Activated T-helper 1 cell treated with anti-CD3 and anti-CD28 coated beads, Interleukin-12 subunit alpha, Interleukin-12 subunit beta, Interleukin-2, Interleukin-4 antibody, amounts not matched to agents 30 ng/mL and 10 ng/mL and 1 ng/mL, durations not matched to agents 14 hours and 24 hours and 36 hours (primary cell): ENCODE measurements around the gene CCDC57. TPM values are rescaled to one million over a fixed set of nuclear protein-coding genes. Genes with fewer than 3 reads are reported as not detected.
A peak's percentile ranks its signal among the peaks of the same experiment; 100 is the strongest.

Source experiments
- DNase-seq: peaks from one replicate; pipeline ENCODE4 v3.0.0; 2021; ENCODE audit warnings: low spot score
- H3K27ac Mint-ChIP-seq: one replicate; pipeline ENCODE4 v1.8.0; 2021; ENCODE audit warnings: mild to moderate bottlenecking, mixed read lengths
- H3K27me3 Mint-ChIP-seq: one replicate; pipeline ENCODE4 v1.8.0; 2022; ENCODE audit warnings: mild to moderate bottlenecking, moderate library complexity, mixed read lengths; ENCODE audit not compliant: insufficient read depth
- H3K36me3 Mint-ChIP-seq: one replicate; pipeline ENCODE4 v1.8.0; 2021; ENCODE audit warnings: low read depth, mixed read lengths
- H3K4me1 Mint-ChIP-seq: one replicate; pipeline ENCODE4 v1.8.0; 2021; ENCODE audit warnings: low read depth, mixed read lengths
- H3K4me3 Mint-ChIP-seq: one replicate; pipeline ENCODE4 v1.8.0; 2021; ENCODE audit warnings: mild to moderate bottlenecking, moderate library complexity, mixed read lengths
- H3K9me3 Mint-ChIP-seq: one replicate; pipeline ENCODE4 v1.8.0; 2021; ENCODE audit warnings: mixed read lengths
- intact Hi-C: fragments of 100-400 bp; cut with micrococcal nuclease; formaldehyde crosslinking; loops from one replicate; pipeline ENCODE4 v1.15.1; 2024
- total RNA-seq: library from RNA; stranded (reverse); gene quantifications from 2 replicates; pipeline ENCODE4 v1.2.3, GENCODE V29; 2022

CCDC57 gene
- total RNA-seq, 1 donor from 2014 or later = 60.8 TPM

DNA sequence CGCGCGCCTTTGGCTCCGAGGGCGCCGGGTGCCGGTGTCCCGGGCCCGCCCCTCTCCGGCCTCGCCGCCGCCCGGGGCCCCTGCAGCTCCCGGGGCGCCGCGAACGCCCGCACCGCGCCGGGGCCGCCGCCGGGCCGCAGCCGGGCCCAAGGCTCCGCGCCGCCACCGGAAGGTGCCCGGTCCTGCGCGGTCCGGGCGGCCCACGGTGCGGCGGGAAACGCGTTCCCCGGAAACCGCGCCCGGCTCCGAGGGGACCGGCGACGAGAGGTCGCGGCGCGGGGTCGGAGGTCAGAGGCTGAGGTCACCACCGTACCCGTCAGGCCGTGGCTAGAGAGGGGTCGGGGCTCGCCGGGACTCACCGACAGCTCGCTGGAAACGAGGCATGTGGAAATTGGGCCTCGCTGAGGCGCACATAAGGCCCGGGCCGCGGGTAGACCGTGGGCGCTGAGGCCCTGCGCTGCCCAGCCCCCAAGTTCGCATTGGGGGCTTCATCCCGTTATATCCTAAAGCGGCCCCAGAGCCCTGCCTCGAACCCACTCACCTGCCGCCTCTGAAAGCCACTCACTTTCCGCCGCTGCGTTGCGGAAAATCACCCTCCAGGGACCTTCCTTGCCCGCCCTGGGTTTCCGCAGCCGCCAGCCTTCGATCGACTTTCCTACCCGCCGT lies 146.9 kb downstream of the CCDC57 start, which contains the start of gene DUS1L:
Gene DUS1L, minus strand, starts transcription at position 167 of the 666 bp plus-strand sequence. CDS start 745 bp downstream, outside the sequence.
- Mint-ChIP-seq H3K9me3 (no peaks in the 10 kb centered on the region), H3K27me3 (no peaks in the 10 kb centered on the region), H3K4me3 (peak within 1 kb of the TSS; percentile 86), H3K36me3 (peaks cover 4% of the 10 kb centered on the region), H3K4me1 (no peaks in the 10 kb centered on the region), H3K27ac (peak within 1 kb of the TSS; percentile 83)
- intact Hi-C loops = loop anchor here (1.0 to 5.0 kb wide), 2 partner anchors 14 to 43 kb away; partner anchors contain the start of genes CENPX, GPS1, LRRC45 and RFNG
- peak; percentile 71 for DNase-seq

DNA sequence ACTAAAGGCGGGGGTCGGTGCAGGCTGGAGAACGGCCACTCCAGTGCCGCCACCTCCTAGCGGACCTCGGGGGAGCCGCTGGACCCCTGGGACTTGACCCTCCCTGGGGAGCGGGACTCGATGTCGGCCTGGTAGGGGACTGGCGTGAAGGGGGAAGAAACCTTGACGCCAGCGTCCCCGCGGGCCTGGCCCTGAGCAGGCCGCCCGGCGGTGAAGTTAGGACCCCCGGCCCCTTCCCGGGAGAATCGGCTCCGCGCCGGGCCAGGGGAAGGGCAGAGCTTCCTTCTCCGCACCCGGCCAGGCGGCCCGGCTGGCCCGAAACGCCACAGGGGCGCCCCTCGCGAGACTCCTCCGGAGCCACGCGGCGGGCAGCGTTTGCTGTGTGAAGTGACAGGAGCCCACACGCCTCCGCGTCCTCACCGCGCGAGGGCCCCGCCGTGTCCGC lies 147.4 kb downstream of the CCDC57 start:
- H3K27me3 Mint-ChIP-seq = no peaks in the 10 kb centered on the region
- DNase-seq = peak; percentile 18
- H3K9me3 Mint-ChIP-seq = no peaks in the 10 kb centered on the region
- no peak overlapping the region for H3K27ac Mint-ChIP-seq
- no peaks in the 10 kb centered on the region for H3K4me1 Mint-ChIP-seq
- peaks cover 4% of the 10 kb centered on the region for H3K36me3 Mint-ChIP-seq
- intact Hi-C loops = loop anchor here (5.0 kb wide), 1 partner anchor 43 kb away; the partner anchor contains the start of genes CENPX and LRRC45
- peak overlapping the region; percentile 77 for H3K4me3 Mint-ChIP-seq

DNA sequence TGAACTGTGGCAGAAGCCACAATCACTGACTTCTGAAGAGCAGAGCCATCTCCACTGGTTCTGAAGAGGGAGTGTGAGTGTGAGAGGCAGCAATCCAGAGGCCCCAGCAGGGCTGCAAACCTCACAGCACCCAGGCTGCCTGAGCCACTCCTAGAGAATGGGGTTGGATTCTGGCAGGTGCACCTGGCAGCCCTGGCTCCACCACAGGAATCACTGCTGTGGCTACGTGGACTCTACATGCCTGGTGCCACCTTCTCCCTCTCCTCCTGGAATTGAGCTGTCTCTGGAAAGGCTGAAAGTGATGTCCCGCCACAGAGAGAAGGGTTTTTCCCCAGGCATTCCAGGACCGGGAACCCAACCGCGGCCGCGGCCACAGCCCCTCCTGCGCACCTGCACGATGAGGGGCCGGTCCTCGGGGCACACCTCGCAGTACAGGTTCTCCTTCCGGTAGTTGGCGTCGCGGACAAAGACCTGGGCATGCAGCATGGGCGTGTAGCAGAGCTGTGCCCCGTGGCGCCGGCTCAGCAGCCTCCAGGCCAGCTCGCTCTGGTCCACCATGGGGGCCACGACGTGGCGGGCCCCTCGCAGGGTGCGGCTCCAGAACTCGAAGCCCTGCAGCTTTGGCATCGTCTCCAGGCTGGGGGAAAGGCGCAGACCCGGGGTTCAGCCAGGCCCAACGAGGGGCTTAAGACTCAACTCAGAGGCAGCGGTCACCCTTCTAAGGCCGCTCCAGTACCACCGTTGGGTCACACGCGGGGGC lies 148.0 kb downstream of the CCDC57 start:
- peak overlapping the region; percentile 40 for H3K27ac Mint-ChIP-seq
- peak overlapping the region; percentile 77 for H3K4me3 Mint-ChIP-seq
- H3K36me3 Mint-ChIP-seq = peaks cover 6% of the 10 kb centered on the region
- H3K27me3 Mint-ChIP-seq = no peaks in the 10 kb centered on the region
- H3K4me1 Mint-ChIP-seq = no peaks in the 10 kb centered on the region
- no peaks in the 10 kb centered on the region for H3K9me3 Mint-ChIP-seq
- intact Hi-C loops = loop anchor here (5.0 kb wide), 1 partner anchor 42 kb away; the partner anchor contains the start of genes CENPX and LRRC45
- DNase-seq = no peak

DNA sequence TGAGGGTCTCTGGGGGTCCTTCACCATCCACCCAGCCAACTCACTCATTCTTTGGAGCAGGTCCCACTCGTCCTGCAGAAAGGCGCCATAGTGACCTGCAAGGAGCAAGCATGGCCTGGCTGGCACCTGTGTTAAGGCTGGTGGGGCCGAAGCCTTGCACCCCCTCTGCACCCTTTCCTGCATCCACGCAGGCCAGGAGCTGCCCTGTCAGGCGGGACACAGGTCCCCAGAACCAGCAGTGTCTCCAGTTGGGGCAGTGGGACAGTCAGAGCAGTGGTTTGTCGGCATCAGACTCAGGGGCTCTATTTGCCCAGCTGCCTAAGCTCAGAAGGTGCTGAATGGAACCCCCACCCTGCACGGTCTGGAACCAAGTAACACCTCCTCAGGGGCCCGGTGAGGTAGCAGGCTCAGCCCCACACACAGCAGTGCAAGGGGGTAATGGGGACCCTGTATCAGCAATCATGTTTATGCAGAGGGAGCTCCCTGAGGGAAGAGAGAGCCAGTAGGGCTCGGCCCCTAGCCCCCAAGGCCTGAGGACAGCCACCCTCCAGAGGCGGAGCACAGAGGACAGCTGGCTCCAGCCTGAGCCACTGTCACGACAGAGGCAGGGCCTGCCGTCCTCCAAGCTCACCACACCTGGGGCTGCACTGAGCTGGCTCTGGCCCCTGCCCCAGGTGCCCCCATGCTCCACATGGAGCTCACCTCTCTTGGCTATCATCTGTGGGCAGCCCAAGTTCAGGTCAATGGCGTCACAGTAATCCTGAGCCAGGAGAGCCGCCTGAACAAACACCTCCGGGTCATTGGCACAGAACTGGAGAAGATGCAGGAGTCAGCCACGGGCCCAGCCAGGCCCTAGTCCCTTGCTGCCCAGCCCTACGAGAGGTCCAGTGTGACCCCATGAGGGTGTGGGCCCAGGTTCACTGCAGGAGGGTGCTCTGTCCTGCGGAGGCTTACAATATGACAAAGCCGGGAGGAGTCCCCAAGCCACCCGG lies 148.9 kb downstream of the CCDC57 start:
- Mint-ChIP-seq H3K4me3 (peak overlapping the region; percentile 77), H3K36me3 (peaks cover 6% of the 10 kb centered on the region), H3K9me3 (no peaks in the 10 kb centered on the region), H3K4me1 (no peaks in the 10 kb centered on the region), H3K27ac (no peak overlapping the region), H3K27me3 (no peaks in the 10 kb centered on the region)
- intact Hi-C loops = no loop called here
- DNase-seq = no peak

DNA sequence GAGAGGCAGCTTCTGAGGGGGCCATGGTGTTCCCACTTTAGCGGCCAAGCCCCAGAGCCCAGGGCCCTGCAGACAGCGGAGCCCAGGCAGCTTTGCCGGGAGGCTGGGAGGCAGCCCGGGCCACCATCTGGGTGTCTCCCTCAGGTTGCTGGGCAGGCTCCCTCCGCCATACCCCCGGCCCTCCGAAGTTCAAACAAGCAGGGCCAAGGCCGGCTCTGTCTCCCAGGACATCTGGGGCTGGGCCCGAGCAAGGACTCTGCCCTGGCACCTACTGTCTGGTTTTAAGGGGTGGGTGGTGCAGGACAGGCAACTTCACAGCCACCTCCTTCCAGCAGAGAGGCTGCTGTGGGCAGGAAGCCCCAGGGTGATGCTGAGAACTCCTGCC lies 149.7 kb downstream of the CCDC57 start:
- H3K27me3 Mint-ChIP-seq = no peaks in the 10 kb centered on the region
- no peak overlapping the region for H3K4me3 Mint-ChIP-seq
- no peak for DNase-seq
- H3K27ac Mint-ChIP-seq = no peak overlapping the region
- H3K9me3 Mint-ChIP-seq = no peaks in the 10 kb centered on the region
- peaks cover 6% of the 10 kb centered on the region for H3K36me3 Mint-ChIP-seq
- no peaks in the 10 kb centered on the region for H3K4me1 Mint-ChIP-seq
- intact Hi-C loops = no loop called here

DNA sequence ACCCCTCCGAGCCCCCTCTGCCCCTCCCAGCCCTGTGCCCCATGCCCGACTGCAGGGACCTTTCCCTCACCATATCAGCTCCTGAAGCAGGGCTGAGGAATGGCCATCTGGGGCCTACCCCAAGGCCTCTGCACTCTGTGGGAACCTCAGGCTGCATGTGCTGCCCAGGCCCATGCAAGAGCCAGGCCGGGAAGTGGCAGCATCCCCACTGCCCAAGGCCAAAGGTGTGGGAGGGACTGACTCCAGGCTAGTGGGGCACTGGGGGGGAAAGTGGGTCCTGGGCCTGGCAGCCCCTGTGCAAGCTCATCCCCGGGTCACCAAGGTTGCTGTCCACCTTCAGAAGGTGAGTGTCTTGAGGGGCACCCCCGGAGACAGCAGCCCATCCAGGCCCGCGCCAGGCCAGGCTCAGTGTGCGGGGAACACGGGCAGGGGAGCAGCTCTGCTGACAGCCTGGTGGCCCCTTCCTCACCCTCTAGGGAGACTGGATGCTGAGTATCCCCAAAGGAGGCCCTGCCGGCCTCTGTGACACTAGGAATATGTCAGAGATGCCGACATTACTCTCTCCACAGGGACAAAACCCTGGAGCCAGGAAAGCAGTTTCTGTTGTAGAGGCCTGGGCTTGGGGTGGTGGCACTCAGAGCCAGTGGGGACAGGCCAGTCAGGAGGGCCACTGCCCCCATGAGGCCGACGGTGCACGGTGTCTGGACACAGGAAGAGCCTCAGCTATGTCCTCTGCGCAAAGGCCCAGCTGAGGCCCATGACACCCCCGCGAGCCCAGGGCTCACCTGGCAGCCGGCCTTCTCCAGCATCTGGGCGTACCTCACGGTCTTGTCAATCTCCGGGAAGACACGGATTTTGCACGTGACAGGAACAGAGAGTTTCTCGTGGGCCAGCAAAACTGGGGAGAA lies 150.3 kb downstream of the CCDC57 start:
- Mint-ChIP-seq H3K9me3 (no peaks in the 10 kb centered on the region), H3K27me3 (no peaks in the 10 kb centered on the region), H3K4me3 (peak overlapping the region; percentile 42), H3K36me3 (peaks cover 6% of the 10 kb centered on the region), H3K4me1 (no peaks in the 10 kb centered on the region), H3K27ac (no peak overlapping the region)
- DNase-seq = no peak
- intact Hi-C loops = no loop called here

DNA sequence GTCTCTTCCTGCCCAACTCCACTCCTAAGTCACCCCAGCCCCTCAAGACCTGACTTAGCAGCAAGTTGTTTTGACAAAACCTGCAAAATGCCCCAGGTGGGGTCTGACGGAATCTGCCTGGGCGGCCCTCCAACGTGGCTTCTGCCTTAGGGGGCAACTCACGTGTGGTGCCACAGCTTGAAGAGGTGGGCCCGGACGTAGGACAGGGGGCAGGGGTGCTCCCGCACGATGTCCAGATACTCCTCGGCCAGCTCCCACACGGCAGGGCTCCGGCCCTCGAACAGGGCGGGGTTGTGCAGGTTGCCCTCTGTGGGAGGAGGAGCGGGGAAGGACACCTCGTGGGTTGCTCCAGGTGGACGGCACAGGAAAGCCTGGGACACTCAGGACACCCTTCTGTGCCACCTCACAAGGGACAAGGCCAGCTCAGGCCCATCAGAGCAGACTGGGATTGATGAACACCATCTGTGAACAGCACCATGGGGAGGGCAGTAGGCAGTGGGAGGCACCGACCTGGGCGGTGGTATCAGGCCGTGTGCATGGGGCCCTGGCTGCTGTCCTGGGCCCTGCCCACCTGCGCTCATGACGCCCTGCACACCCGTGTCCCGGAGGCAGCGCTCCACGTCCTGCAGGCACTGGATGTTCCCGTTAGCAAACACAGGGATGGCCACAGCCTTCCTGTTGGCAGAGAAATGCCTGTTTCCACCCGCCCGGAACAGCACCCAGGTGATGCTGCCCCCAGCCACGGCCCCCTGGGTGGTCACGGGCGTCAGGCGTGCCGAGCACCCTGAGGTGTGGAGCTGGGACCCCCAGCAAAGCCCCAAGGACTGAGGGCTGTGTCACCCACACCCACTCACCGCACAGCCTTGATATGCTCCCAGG lies 151.4 kb downstream of the CCDC57 start:
- Mint-ChIP-seq H3K9me3 (no peaks in the 10 kb centered on the region), H3K27me3 (no peaks in the 10 kb centered on the region), H3K27ac (no peak overlapping the region), H3K4me3 (no peak overlapping the region), H3K4me1 (no peaks in the 10 kb centered on the region), H3K36me3 (peaks cover 6% of the 10 kb centered on the region)
- DNase-seq = no peak
- intact Hi-C loops = no loop called here

DNA sequence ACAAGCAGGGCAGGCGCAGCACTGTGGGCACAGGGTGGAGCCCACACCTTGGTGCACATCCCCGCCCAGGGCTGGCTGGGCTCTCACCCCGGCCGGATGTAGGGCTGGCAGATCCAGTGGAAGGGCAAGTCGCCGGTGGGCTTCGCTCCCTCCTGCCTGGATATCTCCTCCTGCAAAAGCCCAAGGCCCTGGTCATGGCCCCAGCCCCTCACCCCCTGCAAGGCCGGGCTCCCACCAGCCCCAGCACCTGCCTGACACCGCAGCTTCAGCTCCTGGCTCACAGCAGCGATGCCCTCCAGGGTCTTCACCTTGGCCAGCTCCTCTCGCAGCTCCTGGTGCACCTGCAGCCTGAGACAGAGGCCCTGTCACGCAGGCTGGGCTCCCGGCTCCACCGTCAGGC lies 152.0 kb downstream of the CCDC57 start:
- Mint-ChIP-seq H3K27ac (no peak overlapping the region), H3K9me3 (no peaks in the 10 kb centered on the region), H3K36me3 (peaks cover 3% of the 10 kb centered on the region), H3K4me3 (no peak overlapping the region), H3K4me1 (no peaks in the 10 kb centered on the region), H3K27me3 (no peaks in the 10 kb centered on the region)
- intact Hi-C loops = no loop called here
- no peak for DNase-seq

DNA sequence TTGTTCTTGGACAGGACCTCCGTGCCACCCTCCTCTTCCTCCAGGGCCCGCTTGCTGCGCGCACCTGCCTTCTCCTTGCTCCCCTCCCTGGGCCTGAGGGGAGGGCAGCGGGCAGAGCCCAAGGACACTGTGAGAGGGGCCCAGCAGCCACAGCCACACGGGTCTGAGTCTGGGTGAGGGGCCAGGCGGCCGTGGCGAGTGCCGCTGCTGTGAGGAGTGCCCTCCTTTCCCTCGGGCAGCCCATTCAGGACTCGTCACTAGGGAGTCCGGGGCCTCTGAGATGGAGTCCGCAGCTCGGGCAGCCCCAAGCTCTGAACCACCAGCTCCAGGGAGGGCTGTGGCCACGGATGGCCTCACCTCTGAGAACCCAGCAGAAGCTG lies 152.7 kb downstream of the CCDC57 start:
- intact Hi-C loops = no loop called here
- H3K27me3 Mint-ChIP-seq = no peaks in the 10 kb centered on the region

DNA sequence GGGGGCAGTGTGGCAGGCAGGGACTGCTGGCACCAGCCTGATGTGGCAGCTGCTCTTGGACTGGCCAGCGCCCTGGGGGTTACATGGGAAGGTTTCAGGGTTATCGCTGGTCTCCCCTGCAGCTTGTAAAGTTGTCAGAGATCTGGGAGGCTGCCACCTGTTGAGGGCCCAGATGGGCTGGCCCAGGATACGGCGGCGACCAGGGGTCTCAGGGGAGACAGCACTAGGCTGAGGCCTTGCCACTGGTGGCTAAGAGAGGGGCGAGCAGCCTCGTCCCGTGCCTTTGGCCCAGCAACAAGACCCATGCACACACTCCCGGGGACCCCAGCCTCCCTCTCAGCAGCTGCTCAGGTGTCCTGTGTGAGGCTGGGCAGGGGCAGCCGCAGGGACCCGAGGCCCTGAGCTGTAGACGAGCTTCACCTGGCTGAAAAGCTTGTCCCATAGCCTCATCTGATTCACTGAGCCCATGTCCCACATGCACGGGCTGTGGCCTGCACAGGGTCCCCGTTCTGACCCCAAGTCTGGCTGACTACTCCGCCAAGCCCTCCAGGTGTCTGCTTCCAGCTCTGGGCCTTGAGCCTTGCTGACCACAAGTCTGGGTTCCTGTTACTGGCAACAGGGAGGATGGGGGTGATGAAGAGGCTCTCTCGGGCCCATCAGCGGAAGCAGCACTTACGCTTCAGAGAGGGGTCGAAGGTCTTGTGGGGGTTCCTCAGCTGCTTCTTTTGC lies 153.2 kb downstream of the CCDC57 start:
- Mint-ChIP-seq H3K36me3 (peaks cover 5% of the 10 kb centered on the region), H3K4me1 (no peaks in the 10 kb centered on the region), H3K4me3 (no peak overlapping the region), H3K27me3 (no peaks in the 10 kb centered on the region), H3K27ac (no peak overlapping the region), H3K9me3 (no peaks in the 10 kb centered on the region)
- intact Hi-C loops = no loop called here
- no peak for DNase-seq

More for the DNA sequence above, 152.7 kb downstream of the CCDC57 start:
- H3K27ac Mint-ChIP-seq = no peak overlapping the region
- H3K4me1 Mint-ChIP-seq = no peaks in the 10 kb centered on the region
- peaks cover 3% of the 10 kb centered on the region for H3K36me3 Mint-ChIP-seq
- no peaks in the 10 kb centered on the region for H3K9me3 Mint-ChIP-seq
- no peak for DNase-seq
- no peak overlapping the region for H3K4me3 Mint-ChIP-seq

DNA sequence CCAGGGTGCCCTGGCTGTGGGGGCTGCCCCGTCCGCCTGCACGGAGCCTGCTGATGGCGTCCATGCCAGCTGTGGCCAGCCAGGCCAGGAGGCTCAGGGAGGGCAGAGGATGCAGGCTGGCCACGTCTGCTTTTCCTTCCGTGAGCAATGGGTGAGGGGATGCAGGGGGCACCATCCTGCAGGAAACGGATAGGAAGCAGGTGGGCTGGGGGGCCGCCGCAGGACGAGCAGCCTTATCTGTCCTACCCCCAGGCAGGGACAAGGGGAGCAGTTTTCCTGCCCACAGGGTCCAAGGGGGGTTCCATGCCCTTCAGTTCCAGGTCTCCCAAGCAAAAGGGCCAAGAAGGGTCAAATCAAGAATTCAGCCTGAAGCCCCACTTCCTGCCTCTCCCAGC lies 153.8 kb downstream of the CCDC57 start:
- no peak overlapping the region for H3K4me3 Mint-ChIP-seq
- H3K4me1 Mint-ChIP-seq = no peaks in the 10 kb centered on the region
- intact Hi-C loops = no loop called here
- no peak overlapping the region for H3K27ac Mint-ChIP-seq
- H3K27me3 Mint-ChIP-seq = no peaks in the 10 kb centered on the region
- H3K9me3 Mint-ChIP-seq = no peaks in the 10 kb centered on the region
- no peak for DNase-seq
- peaks cover 5% of the 10 kb centered on the region for H3K36me3 Mint-ChIP-seq
